GM23338 (cell line): ENCODE data around the gene MICAL3. TPM values are rescaled to one million over a fixed set of nuclear protein-coding genes. Genes with fewer than 3 reads are reported as not detected.
A peak's percentile ranks its signal among the peaks of the same experiment; 100 is the strongest.

ENCODE experiments used
- ATAC-seq: fragments of 200-7000 bp; cut with Tn5 transposase; 3 replicates; pipeline ENCODE4 v1.9.1; 2020
- DNase-seq: peaks from one replicate; pipeline ENCODE4 v3.0.0-alpha.2; 2015; ENCODE audit warnings: low spot score
- H2AFZ ChIP-seq: fragments of 200-600 bp; sonication (generic); 2 replicates; pipeline ENCODE4 v1.8.0; 2016; ENCODE audit warnings: antibody characterized with exemption, mild to moderate bottlenecking, moderate library complexity
- H3F3A ChIP-seq: fragments of 200-600 bp; sonication (generic); replicated peaks from 2 replicates; pipeline ENCODE4 v1.8.0; 2017; ENCODE audit warnings: antibody characterized with exemption, mixed run types, low read depth
- H3K27ac ChIP-seq: fragments of 200-600 bp; sonication (generic); 2 replicates; pipeline ENCODE4 v1.6.1; 2016; ENCODE audit warnings: low read depth
- H3K27me3 ChIP-seq: fragments of 200-600 bp; sonication (generic); 2 replicates; pipeline ENCODE4 v1.8.0; 2016; ENCODE audit warnings: mild to moderate bottlenecking, mixed run types, moderate library complexity; ENCODE audit not compliant: insufficient read depth
- H3K36me3 ChIP-seq: fragments of 200-600 bp; sonication (generic); 2 replicates; pipeline ENCODE4 v1.8.0; 2016; ENCODE audit warnings: mild to moderate bottlenecking; ENCODE audit not compliant: insufficient read depth
- H3K4me1 ChIP-seq: fragments of 200-600 bp; sonication (generic); 2 replicates; pipeline ENCODE4 v1.8.0; 2016; ENCODE audit warnings: mild to moderate bottlenecking, moderate library complexity; ENCODE audit not compliant: insufficient read depth
- H3K4me2 ChIP-seq: fragments of 200-600 bp; sonication (generic); 2 replicates; pipeline ENCODE4 v1.7.1; 2017; ENCODE audit warnings: mixed run types
- H3K4me3 ChIP-seq: fragments of 200-600 bp; sonication (generic); 2 replicates; pipeline ENCODE4 v1.6.1; 2016; ENCODE audit warnings: mixed run types
- H3K79me2 ChIP-seq: fragments of 200-600 bp; sonication (generic); replicated peaks from 2 replicates; pipeline ENCODE4 v1.8.0; 2017; ENCODE audit warnings: mild to moderate bottlenecking; ENCODE audit not compliant: insufficient read depth
- H3K9me2 ChIP-seq: fragments of 200-600 bp; sonication (generic); 2 replicates; pipeline ENCODE4 v1.8.0; 2017; ENCODE audit not compliant: insufficient read depth
- H4K20me1 ChIP-seq: fragments of 200-600 bp; sonication (generic); replicated peaks from 2 replicates; pipeline ENCODE4 v1.8.0; 2017; ENCODE audit warnings: mild to moderate bottlenecking; ENCODE audit not compliant: insufficient read depth
- H3K27ac Mint-ChIP-seq: 2 replicates; pipeline ENCODE4 v1.8.0; 2020; ENCODE audit warnings: inconsistent platforms, mild to moderate bottlenecking, moderate library complexity, mixed read lengths
- H3K27me3 Mint-ChIP-seq: 3 replicates; pipeline ENCODE4 v1.8.0; 2022; ENCODE audit warnings: low read depth, mild to moderate bottlenecking, moderate library complexity, mixed read lengths, inconsistent platforms; ENCODE audit not compliant: insufficient read depth, poor library complexity
- H3K36me3 Mint-ChIP-seq: 3 replicates; pipeline ENCODE4 v1.8.0; 2021; ENCODE audit warnings: low read depth, mild to moderate bottlenecking, inconsistent platforms, moderate library complexity, mixed read lengths
- H3K4me1 Mint-ChIP-seq: 3 replicates; pipeline ENCODE4 v1.8.0; 2020; ENCODE audit warnings: mild to moderate bottlenecking, inconsistent platforms, mixed read lengths
- H3K4me3 Mint-ChIP-seq: 3 replicates; pipeline ENCODE4 v1.8.0; 2021; ENCODE audit warnings: moderate library complexity, mild to moderate bottlenecking, inconsistent platforms, mixed read lengths
- H3K9me3 Mint-ChIP-seq: 3 replicates; pipeline ENCODE4 v1.8.0; 2020; ENCODE audit warnings: moderate library complexity, mild to moderate bottlenecking, inconsistent platforms, mixed read lengths
- CTCF ChIP-seq, 2 experiments: fragments of 200-600 bp in 1 of 2; sonication (generic) in 1 of 2; conservative IDR thresholded peaks; 2 replicates each; pipeline versions ENCODE4 v1.5.1 to v1.6.1; 2016 to 2017; ENCODE audit warnings: antibody characterized with exemption in 2 of 2, low read depth in 2 of 2, mild to moderate bottlenecking in 2 of 2, moderate library complexity in 1 of 2
- ETS1 ChIP-seq: IDR thresholded peaks from 2 replicates; pipeline ENCODE4 v1.6.1; 2016; ENCODE audit warnings: antibody characterized with exemption
- NANOG ChIP-seq: IDR thresholded peaks from 2 replicates; pipeline ENCODE4 v1.6.1; 2016; ENCODE audit warnings: antibody characterized with exemption, borderline replicate concordance
- STAT1 ChIP-seq: IDR thresholded peaks from one replicate; pipeline ENCODE4 v1.6.1; 2016; ENCODE audit warnings: antibody characterized with exemption; ENCODE audit not compliant: unreplicated experiment
- ZNF114 ChIP-seq: fragments of 250-450 bp; sonication (Bioruptor Pico); IDR thresholded peaks from 2 replicates; pipeline ENCODE4 v1.5.0; 2020; ENCODE audit warnings: mild to moderate bottlenecking, moderate library complexity
- ZNF462 ChIP-seq: fragments of 250-450 bp; sonication (Bioruptor Pico); IDR thresholded peaks from 2 replicates; pipeline ENCODE4 v1.5.0; 2020; ENCODE audit warnings: mild to moderate bottlenecking, moderate library complexity
- polyA plus RNA-seq: library from polyadenylated mRNA; unstranded; fragments of >200 nt; fragmentation: Nextera tagmentation; extraction: Ambion mirVana; gene quantifications from 2 replicates; pipeline ENCODE4 v1.2.1, GENCODE V29; 2016
- total RNA-seq: library from RNA; depleted of rRNA; stranded (reverse); fragments of >200 nt; shearing (Covaris generic); gene quantifications from 2 replicates; pipeline ENCODE4 v1.2.3, GENCODE V29; 2014

MICAL3 gene
- total and polyA plus RNA-seq, 2 experiments from 2014 or later: 10.1 to 33.9 TPM

DNA sequence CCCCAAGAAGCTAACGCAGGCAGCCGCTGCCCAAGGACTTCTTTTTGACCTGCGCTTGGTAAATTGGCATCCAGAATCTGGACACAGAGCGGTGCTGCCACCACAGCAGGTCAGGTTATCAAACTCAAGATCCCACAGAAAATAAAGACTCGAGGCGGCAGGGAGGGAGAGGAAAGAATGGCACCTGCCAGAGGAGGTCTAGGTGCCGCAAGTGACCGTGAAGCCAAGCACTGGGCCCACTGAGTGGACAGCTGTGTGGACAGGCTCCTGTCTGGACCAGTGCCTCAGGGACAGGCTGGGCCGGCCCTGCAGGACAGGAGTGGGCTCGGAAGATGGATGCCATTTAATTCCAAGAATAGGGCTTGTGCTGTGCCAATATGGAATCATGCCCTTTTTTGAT, 277.4 kb downstream of the MICAL3 start (continued):
- TF ChIP-seq ZNF462 (CRISPR knock-in tag): no peak
- TF ChIP-seq ZNF114: no peak
- no peak for TF ChIP-seq ETS1
- no peak for TF ChIP-seq CTCF (conservative IDR thresholded peaks at IDR 0.05; ENCODE audit: low read depth in 2 of 2)

DNA sequence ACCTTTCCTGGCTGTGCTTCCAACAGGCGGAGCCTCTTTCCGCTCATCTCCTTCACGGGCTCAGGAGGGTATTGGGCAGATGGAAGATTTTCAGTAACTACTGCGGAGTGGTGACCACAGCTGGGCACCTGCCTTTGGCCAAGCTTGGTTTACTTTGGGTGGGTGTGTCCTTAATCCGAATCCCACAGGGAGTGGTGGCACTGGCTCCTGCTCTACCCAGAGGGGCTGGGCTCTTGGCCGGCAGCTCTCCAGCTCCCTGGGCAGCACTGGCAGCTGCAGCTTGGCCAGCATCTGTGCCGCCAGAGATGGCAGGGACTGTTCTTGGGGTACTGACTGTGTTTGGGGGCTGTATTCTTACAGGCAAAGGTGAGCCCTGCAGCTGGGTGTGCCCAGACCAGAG, 279.9 kb downstream of the MICAL3 start:
- Histone ChIP-seq H3K27ac (no peak overlapping the region), H3K4me3 (no peak overlapping the region), H3K79me2 (no peaks in the 10 kb centered on the region), H3K9me2 (no peaks in the 10 kb centered on the region), H3K36me3 (no peaks in the 10 kb centered on the region), H3K27me3 (no peaks in the 10 kb centered on the region), H3K4me2 (peak overlapping the region; percentile 55), H3K4me1 (peaks cover 7% of the 10 kb centered on the region; the same call in 1 of the 2 replicates), H2AFZ (no peak overlapping the region), H3F3A (peaks cover 13% of the 10 kb centered on the region; the same call in 1 of the 2 replicates), H4K20me1 (no peaks in the 10 kb centered on the region; the same call in 1 of the 2 replicates)
- H3K27ac Mint-ChIP-seq: no peak overlapping the region
- H3K36me3 Mint-ChIP-seq: 0 out of 3 replicates have a peak, but pooled peaks cover 2% of the 10 kb centered on the region
- no peak for DNase-seq
- ATAC-seq: no peak
- peaks cover 7% of the 10 kb centered on the region for H3K27me3 Mint-ChIP-seq
- H3K4me1 Mint-ChIP-seq: peaks cover 25% of the 10 kb centered on the region
- H3K4me3 Mint-ChIP-seq: no peak overlapping the region; the same call in 2 of the 3 replicates
- H3K9me3 Mint-ChIP-seq: no peaks in the 10 kb centered on the region
- TF ChIP-seq STAT1 (no peak), NANOG (no peak), ZNF462 (CRISPR knock-in tag) (no peak)
